C1 segment of cervical spinal cord (tissue), 14 donors: ENCODE results near the gene CCDC85C.
A peak's percentile ranks its signal among the peaks of the same experiment; 100 is the strongest.

Source experiments
- DNase-seq, 14 donors: peaks; one replicate each; lab custom pipeline; 2025; lab: John Stamatoyannopoulos, UW

Gene CCDC85C

DNA sequence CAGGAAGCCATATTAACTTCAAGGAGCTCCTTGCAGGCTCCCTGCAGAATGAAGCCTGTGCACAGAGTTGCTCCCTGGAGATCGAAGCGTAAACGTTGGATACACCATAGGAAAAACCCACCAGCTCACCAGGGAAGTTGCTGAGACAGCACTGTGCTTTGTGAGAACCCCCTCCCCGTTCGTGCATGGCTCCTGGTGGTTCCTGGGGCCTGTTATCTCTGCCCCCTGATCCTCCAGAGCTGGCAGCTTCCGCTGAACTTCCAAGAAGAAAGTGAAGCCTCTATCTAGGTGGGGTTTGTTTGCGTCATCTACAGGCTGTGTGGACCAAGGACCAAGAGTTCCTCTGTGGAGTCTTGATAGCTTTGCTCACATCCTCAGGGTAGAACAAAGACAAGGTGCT is 2.4 kb upstream of the CCDC85C start:
- no peak for DNase-seq

DNA sequence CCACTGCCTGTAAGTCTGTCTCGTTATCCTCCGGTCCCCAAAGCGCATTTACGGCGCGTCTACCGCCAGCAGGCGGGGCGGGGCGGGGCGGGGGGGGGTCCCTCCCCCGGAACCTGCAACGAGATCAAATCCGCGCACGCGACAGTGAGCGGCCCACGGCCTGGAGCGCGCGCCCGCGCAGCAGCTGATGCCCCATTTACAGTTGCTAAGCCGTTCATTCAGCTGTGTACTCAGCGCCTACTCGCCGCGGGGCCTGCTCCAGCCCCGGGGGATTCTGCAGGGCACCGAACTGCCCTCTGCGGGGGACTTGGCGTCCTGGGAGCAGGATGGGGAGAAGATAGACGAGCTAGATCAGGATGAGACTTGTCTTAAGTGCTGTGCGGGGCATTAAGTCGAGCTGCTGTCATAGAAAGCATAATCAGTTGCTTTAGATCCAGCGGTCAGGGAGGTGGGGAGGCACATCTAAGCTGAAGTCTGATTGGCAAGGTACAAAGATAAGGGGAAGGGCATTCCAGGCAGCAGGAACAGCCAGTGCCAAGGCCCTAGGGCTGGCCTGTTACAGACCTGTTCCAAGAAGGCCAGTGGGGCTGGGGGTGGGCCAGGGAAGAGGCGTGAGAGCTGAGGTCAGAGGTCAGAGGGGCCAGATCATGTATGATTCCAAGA is 1.4 kb upstream of the CCDC85C start:
- DNase-seq, result peak in 8 of 14 donors; percentile 27 to 74 (median 42)

DNA sequence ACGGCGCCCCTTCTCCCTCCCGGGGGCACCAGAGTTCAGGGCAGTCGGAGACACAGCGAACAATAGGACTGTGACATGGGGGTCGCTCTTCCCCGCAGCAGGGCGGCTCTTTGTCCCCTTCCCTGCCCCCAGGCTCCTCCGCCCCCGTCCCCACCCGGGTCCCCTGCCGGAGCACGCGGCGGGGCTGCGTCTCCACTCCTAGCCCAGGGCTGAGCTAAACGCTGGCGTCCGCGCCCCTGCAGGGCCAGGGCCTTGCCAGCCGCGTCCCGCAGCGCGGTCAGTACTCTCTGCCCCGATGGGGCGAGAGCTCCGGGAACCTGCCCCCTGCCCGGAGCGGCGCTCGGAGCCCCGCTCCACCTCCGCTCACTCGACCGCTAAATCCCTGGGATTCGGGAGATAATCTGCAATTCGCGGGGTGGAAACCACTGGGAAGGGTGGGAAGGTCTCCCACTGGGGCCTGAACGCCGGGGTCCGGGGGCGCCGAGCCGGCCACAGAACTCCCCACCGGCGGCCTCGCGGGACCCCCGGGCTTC is 825 bp upstream of the CCDC85C start:
- DNase-seq, result peak in 1 of 14 donors; percentile 49

DNA sequence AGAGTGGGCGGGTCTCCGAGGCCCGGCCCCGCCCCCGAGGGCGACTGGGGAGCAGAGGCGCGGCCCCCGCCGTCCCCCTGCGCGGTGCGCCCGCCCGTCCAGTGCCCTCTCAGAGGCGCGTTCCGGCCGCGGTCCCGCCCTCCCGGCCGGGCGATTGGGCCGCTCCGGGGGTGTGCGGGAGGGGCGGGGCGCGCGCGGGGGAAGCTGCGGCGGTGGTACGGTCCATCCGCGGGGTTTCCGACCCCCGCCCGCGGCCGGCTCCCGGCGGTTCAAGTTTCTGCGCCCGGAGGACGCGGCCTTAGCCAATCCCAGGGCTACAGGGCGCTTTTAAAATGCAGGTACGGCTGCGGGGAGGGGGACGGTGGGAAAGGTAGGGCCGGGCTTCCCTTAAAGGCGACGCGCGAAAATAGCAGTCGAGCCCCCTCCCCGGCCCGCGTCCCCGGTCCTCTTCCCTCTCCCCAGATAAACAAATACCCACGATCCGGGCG is 315 bp upstream of the CCDC85C start:
- peak; percentile 46 to 96 (median 86) for DNase-seq

DNA sequence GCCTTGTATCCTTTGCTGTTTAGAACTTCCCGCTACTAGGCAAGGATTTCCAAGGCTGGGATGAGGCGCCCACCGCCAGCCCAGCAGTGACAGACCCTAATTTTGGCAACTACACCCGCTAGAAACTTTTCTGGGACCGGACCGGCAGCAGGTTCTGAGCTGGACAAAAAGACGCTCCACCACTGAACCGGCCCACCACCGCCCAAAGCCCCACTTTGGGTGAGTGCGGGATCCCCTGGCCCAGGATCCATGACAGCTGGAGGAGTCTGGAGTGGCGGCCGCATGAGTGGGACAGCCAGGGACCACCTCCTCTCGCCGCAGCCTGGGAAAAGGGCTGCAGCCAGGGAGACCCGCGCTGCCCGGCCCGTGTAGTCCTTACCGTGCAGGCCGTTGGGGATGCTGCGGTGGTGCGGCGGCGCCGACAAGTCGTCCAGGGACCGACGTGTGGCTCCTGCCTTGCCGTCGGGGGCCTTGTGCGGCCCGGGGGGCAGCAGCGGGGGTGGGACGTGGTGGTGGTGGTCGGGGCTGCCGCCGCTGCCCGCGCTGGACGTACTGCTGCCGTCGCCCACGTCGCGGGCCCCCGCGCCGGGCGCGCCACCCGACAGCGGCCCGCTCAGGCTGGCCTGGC is 1.1 kb downstream of the CCDC85C start:
- peak in 1 of 14 donors; percentile 21 for DNase-seq

DNA sequence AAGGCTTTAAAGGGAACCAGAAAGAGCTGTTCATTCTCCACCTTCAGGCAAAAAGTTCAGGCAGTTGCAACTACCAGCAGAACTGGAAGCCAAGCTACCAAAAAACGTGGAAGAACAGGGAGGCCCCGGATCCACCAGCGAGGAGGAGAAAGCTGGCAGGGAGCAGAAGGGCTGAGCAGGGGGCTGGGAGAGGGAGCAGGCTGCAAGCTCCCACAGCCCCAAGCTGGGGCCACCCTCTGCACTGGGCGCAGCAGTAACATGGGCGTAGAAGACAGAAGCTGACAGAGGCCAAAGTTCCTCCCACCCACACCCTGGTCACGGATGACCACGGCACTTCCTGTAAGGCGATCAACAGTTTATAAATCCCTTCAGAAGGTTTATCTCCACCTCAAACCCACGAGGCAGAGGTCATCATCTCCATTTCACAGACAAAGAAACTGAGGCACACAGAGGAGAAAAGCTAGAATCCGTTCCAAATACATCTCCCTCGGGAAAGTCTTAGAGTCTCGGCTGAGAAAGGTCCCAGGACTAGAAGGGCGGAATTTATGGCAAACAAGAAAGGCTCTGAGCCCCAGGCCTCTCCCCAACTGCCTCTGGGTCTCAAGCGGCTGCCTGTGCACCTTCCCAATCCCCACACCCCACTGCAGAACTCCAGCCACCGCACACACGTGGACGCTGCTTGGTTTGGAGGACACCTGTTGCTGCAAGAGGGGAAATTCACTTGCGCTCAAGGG is 1.8 kb downstream of the CCDC85C start:
- peak in 1 of 14 donors; percentile 42 for DNase-seq

DNA sequence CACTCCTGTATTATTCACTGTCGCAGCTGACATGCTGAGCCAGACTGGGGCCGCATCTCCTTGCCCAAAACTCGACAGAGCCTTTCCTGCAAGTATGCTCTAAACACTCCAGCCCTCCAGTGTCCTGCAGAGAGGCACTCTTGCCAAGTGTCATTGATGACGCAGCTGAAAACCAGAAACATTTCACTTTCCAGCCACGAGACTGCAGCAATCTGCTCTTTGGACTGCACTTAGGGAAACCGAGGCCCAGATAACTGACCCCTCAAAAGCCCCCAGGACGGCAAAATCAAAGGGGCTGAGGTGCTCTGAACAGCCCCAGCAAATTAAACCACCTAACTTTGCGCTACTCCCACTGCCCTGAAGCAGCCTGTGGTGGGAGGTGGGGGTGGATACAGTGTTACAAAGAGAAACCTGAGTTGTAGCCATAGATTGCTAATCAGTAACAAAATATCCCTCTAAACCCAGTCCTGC is 2.6 kb downstream of the CCDC85C start:
- peak in 9 of 14 donors; percentile 17 to 71 (median 25) for DNase-seq

DNA sequence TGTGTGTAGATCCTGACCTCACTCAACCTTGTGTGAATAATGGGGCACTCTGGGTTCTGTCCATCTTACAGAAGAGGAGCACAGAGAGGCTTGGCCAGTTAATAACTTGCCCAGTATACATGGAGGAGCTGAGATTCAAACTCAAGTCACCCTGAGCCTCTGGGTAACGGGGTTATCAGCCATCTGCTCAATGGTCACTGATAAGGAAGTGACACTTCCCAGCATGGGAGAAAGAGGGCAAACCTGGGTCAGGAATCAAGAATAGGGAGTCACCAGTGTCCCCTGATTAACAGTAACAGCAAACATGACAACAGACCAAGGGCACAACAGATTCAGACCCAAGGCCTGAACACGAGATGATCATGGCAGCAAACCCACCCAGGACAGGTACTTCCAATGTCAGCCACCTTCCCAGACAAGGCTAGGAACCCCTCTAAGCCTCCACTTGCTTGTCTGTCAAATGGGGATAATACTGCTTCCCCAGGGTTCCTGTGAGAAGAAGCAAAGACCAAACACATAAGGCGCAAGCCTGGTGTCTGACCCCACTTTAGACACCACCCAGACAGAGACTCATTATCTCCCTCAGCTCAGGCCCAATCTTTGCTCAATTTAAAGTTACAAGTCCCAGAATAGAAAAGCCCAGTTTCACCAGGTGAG is 3.6 kb downstream of the CCDC85C start:
- DNase-seq, result no peak

DNA sequence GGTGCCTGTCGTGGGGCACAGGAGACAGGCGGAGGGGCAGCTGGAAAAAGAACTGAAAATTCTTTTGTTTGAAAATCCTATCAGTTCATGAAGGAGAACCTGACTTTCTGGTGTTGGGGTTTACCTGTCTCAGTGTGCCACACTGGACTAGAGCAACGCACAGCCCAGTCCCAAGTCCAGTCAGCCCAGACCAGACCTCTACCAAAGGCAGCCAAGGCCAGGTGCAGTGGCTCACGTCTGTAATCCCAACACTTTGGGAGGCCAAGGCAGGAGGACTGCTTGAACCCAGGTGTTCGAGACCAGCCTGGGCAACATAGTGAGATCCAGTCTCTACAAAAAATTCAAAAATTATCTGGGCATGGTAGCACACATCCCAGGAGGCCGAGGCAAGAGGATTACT is 4.6 kb downstream of the CCDC85C start:
- DNase-seq, result no peak

DNA sequence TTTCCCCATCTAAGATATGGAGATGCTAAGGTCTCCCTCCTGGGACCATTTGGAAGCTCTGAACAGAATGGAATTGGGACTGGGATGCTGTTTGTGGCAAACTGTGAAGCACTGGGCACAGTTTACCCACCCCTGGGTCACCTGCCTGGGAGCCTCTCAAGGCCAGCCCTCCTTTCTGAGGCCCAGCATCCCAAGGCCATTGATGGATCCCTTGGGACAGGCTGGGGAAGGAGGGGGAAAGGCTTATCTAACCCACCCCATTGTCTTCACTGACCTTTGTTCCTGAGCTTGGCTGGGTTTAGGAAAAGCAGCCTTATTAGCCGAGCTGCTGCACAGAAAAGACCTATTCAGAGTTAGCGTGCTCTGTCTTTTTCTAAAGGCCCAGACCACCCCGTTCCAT is 5.2 kb downstream of the CCDC85C start:
- DNase-seq, result peak in 1 of 14 donors; percentile 31

DNA sequence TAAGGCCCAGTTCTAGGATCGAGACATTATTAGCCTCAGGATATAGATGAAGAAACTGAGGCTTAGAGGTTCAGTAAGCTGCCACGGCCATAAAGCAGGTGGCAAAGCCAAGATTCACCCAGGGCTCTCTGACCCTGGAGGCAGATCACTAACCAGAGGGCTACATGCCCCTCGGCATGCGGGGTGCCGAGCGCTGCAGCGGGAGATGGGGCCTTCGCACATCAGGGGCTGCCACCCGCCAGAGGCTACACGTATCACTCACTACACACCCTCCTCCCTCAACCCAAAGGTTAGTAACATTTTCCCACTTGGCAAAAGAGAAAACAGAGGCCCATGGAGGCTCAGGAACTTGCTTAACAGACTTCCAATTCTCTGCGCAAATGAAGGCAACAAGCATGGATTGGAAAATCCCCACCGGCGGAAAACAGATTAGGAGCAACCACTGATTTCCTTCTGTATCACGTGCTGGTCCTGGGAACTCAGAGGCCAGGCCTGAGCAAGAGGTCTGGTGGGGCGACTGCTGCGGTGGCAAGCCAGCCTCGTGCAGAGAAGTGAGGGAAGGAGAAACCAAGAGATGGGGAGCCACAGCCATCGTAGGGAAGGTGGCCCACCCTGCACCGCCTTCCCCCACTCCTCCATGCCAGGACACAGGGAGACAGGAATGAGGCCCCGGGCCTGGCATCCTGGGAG is 6.0 kb downstream of the CCDC85C start:
- no peak for DNase-seq

DNA sequence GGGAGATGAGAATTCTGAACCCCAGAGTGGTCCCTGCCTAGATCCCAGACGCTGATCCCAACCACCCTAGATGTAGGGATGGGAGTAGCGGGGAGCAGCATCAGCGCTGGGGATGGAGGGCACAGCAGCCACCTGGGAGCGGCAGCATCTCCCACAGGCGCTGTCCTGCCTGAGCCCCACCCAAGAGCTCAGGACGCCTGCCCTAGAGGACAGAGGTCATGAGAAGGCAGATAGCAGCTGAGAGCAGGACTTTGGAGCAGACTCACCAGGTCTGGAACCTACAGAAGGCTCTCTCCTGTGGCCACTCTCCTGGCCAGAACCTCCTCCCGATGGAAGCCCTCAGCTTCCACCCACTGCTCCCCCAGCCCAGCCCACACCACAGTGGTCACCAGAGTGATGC is 7.2 kb downstream of the CCDC85C start:
- no peak for DNase-seq

DNA sequence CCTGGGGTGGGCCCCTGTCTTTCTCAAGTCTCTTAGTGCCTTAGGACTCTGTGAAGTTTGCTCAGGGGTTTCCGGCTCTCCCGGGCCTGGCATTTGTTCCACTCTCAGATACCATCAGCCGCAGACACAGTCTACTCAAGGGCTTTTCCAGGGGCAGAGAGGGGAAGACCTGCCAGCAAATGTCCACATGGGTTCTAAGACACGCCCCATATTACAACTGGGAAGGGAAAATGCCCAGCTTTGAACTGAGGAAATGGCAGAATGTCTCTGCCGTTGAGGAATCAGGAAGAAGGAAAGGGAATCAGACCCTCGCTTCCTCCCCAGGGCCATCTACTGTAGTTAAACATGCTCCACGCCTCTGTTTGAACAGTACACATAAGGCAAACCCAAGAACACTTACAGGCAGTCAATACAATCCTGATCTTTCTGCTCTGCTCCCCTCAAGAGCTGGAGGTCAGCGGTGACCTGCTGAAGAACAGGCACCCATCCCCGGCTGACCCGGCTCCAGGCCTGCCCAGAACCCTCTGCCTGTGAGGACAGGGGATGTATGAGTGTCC is 7.9 kb downstream of the CCDC85C start:
- DNase-seq, result no peak

DNA sequence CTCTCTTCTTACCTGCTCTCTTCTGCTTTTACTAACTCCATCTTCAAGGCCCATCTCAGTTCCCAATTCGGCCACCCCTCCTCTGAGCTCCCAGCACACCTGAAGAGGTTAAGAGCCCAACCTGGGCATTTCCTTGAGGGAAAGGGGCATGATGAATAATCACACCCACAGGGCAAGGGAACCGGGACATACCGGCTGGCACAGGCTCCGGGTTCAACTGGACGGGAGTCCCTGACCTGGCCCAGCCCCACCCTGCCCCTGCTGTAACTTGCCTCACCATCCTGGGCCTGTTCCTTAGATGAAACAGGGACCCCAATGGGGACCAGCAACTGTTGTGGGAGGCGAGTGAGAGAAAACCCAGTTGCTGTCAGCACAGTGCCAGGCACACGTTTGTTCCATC is 8.5 kb downstream of the CCDC85C start:
- no peak for DNase-seq

DNA sequence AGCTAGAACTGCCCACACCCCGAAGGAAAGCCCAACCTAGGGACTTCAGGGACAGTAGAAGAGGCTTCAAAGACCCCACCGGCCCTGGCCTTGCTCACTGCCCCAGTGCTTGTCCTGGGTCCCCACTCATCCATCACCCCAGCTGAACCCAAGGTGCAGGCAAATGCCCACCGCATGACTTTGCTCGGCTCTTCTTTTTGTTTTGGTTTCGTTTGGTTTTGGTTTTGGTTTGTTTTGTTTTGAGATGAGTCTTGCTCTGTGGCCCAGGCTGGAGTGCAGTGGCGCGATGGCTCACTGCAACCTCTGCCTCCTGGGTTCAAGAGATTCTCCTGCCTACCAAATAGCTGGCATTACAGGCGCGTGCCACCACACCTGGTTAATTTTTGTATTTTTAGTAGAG is 9.0 kb downstream of the CCDC85C start:
- DNase-seq, result no peak

DNA sequence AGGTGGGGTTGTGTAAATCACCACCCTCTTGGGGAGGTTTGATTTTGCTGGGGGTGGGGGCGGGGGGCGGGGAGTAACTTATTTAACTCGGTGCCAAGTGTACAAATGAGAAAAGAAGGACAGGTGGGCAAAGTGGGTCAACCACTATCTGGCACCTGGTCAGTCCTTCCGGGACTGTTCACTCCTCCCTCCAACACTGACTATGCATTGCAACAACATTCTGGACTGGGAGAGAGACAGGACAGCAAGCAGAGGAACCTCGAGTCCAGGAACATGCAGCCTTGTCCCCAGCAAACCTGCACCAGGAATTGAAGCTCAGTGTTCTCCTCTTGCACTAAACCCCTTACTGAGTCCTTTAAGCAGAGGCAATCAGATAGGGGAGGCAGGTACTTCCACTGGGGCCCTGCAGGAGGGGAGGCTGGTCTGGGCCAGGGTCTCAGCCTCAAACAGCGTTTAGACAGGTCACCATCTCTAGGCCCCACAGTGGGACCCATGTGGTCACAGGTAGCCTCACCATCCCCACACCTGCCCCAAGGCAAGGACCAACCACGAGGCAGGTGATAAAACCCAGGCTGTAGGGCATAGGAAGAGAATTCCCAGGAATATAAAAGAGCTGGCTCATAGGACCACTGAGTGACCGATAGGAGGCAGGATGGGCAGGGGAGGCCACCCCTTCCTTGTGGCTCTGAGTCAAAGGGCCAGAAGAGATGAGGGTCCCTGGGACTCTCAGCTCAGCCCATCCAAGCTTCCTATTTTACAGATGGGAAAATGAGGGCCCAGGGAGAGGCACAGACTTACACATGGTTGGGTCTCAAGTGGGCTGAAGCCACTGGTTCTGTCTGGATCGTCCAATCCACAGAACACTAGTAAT is 9.8 kb downstream of the CCDC85C start:
- peak in 1 of 14 donors; percentile 80 for DNase-seq

DNA sequence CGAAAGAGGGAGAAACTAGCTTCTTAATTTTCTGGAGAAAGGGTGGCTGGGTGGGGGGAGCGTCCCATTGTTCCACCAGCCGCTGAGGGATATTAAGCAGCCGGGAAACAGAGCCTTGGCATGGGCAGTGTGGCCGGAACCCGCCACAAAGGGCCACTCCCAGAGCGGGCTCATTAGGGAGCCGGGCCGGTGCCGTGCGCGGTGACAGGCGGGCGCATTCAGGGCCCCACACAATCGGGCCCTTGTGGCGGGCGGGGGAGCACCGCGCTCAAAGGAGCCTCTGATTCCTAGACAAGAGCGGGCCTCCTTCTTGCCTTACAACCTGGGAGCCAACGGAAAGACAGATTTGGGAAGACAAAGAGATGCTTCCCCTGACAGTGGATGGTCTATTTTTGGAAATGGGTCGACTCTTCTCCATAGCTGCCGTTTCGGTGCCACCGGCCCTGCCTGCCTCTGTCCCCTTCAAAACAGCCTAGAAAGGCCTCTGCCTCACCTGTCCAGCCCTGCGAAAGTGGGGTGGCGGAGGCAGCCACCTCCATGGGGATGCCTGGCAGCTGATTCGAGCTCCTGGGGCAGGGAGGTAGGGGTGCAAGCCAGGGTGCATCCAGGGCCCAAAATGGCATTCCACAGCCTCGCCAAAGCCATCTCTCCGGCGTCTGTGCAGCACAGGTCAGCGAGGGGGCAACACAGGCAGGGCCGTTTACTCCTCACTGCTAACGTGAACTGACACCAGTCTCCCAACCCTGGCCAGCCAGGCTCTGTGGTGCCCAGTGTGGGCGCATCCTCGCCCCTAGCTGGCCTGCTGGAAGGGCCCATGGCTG is 10.9 kb downstream of the CCDC85C start:
- peak in 9 of 14 donors; percentile 20 to 72 (median 44) for DNase-seq

DNA sequence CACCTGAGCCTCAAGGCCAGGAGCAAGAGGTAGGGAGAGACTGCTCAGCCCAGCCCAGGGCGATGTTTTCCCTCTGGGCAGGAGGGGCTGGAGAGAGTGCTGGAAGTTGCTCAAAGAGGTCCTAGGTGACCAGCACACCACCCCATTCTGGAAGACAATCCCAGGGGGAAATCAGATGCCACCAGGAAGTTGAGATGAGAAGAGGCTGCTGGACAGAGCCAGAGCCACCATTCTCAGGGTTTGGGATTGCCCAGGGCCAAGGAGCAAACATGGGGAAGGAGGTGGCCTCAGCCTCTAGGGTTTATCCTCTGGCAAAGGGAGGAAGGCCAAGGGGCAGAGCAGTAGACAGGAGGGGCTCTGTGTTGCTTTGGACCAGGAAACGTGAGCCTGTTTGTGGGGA is 11.6 kb downstream of the CCDC85C start:
- no peak for DNase-seq
